ENCODE measurements around the gene CAMKK1. TPM values are rescaled to one million over a fixed set of nuclear protein-coding genes. Genes with fewer than 3 reads are reported as not detected.

The CAMKK1 gene
- 9.6 and 14.4 TPM in 2 replicates for total RNA-seq (2014; rRNA removed; shearing (Covaris generic))

DNA sequence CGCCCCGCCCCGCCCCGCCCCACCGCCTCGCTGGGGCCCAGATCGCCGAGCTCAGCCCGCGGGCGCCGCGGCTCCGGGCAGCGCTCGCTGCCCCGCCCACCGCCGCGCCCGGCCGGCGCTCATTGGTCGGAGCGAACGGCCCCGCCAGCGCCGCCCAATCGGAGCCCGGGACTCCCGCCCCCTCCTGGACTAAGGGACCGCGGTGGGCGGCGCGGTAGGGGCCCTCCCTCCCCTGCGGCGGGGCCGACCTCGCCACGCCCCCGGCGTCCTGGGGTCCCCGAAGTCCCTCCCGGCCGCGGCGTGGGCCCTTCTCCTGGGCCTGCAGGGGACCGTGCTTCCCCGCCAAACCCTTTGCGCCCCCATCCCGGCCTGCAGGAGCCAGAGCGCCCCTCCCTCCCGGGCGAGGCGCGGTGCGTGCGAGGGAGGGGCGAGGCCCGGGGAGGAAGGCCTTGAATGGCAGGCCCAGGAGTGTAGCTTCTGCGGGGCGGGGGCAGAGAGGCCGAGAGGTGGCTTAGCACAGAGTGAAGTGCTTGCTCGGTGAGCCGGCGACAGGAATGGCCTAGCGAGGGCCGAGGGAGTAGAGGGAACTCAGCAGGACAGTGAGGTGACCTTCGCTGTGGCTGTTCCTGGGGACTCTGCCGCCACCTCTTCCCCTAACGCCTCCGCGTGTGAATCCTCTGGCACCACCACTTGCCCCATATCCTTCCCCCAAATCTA lies at the start of gene CAMKK1:
TSS of gene CAMKK1 (minus strand) at position 51 of the 717 bp plus-strand sequence. CDS start 7,366 bp downstream, outside the sequence.
- peak; percentile 93 for DNase-seq (ENCODE audit: low read depth)

GRCh38 chr17:3940965-3941698 lies 48.3 kb upstream of the CAMKK1 start:
- no peak for DNase-seq (ENCODE audit: low read depth)

GRCh38 chr17:3937359-3937758 lies 44.5 kb upstream of the CAMKK1 start:
- no peak for DNase-seq (ENCODE audit: low read depth)

DNA sequence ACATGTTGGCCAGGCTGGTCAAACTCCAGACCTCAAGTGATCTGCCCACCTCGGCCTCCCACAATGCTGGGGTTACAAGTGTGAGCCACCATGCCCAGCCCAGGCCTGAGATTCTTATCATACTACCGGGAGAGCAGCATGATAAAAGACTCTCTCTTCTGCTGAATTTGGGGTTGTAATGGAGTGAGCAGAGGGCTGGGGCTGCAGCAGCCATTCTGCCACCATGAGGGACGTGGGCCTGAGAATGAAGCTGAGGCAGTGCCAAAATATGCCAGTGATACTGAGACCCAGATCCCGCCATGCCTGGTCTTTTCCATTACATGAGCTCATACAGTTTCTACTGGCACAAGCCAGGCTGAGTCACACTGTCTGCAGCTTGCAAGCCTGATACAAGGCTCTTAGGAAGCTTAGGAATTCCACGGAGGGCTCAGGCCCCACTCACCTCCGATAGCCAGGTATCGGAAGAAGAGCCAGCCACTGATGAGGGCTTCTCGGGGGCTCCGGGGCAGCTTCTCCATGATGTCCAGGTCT lies 43.0 kb upstream of the CAMKK1 start:
- DNase-seq (ENCODE audit: low read depth), result peak; percentile 67

DNA sequence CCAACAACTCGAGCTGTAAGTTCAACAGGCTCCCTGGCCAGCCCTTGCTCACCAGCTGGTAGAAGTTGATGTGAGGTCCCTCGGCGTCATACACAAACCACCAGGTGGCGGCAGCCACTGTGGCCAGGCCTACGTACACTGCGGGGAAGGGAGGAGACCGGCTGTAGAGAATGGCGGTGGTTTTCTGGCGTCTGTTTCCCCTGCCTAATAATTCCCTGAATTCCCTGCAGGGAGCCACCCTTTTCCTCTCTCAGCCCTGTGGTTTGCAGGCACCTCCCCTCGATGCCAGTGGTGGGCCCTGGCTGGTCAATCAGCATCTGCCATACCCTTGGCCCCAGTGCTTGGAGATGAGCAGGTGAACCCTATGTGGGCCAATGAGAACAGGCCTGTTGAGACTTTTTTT lies 42.3 kb upstream of the CAMKK1 start:
- peak; percentile 79 for DNase-seq (ENCODE audit: low read depth)

GRCh38 chr17:3929764-3930163 lies 36.9 kb upstream of the CAMKK1 start:
- DNase-seq (ENCODE audit: low read depth), result no peak

- DNase-seq (ENCODE audit: low read depth), result no peak
These were observed 36.3 kb upstream of the CAMKK1 start for GRCh38 chr17:3929181-3929580.

DNA sequence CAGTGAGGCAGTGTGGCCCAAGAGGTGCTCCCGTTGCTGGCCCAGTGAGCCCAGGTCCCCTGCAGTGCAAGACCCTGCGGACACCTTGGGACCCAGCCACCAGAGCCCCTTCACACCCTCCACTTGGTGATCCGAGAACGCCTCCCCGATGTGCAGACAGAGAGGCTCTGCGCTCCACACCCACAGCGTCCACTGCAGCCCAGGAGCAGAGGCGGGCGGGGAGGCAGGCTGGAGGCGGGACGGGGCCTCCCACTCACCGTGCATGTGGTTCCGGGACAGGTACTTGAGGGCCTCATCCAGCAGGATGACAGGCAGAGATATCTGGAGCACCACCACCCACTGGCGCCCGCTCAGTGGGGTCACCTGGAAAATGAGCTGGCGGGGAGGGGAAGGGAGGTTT lies 35.6 kb upstream of the CAMKK1 start:
- DNase-seq (ENCODE audit: low read depth), result no peak

GRCh38 chr17:3927628-3928340 lies 34.9 kb upstream of the CAMKK1 start:
- DNase-seq (ENCODE audit: low read depth), result no peak

DNA sequence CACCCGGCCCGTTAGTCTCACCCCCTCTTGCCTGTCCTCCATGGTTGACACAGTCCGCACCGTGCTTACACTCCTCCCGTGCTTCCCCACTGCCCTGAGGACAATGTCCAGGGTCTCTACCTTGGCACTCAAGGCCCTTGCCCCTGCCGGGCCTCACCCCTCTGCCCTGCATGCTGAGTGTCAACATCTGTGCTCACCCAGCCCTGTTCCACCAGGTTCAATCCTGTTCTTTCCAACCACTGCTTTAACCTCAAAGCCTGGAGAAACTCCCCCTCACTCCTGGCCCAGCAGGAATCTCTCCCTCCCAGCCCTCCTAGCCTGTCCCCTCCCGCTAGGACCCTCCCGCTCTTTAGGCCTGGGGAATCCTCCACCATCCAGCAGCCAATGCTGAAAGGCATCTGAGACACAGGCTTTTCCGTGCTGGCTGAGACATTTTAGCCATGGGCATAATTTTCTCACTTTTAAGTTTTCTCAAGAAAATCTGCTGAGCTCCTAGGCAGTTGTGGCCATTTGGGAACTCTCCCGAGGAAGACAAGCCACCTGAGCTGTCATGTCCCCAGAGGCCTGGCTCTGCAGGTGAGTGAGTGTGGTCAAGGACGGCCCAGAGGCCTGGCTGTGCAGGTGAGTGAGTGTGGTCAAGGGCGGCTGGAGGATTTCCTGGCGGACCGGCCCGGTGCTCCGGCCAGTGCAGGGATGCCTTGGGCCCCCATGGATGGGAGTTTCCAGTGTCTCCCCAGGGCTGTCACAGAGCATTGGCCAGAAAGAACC lies 34.2 kb upstream of the CAMKK1 start:
- DNase-seq (ENCODE audit: low read depth), result no peak

DNA sequence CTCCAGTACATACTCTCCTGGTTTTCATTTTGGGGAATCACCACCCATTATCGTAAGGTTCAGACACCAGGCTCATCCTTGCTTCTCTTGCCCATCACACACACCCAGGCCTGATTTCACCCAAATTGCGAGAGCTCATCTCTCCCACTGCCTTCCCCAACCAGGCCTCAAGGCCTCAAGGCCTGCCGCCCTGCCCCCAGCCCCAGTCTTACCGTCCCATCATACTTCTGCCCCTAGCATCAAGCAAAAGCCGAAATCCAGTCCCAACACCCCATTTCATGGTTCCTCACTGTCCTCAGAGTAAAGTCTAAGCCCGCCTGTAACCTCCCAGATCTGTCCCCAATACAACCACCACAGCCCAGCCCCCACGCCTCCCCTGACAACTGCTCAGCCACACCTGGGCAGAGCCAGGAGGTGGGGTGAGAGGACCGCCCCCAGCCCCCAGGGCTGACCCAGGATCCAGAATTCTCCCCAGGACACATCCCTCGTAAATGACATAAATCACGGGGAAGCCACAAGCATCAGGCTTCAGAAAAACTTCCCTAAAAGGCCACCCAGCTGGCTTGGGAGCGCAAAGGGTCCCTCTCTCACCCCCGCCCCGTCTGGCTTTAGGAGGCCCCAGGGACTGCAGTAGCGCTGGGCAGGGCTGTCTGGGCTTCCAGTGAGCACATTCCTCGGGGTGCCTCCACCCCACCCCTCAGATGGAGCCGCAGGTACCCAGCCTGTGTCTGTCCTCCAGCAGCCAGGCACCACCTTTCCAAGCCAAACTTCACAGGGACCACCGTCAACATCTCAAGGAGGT lies 33.0 kb upstream of the CAMKK1 start:
- DNase-seq (ENCODE audit: low read depth), result no peak

DNA sequence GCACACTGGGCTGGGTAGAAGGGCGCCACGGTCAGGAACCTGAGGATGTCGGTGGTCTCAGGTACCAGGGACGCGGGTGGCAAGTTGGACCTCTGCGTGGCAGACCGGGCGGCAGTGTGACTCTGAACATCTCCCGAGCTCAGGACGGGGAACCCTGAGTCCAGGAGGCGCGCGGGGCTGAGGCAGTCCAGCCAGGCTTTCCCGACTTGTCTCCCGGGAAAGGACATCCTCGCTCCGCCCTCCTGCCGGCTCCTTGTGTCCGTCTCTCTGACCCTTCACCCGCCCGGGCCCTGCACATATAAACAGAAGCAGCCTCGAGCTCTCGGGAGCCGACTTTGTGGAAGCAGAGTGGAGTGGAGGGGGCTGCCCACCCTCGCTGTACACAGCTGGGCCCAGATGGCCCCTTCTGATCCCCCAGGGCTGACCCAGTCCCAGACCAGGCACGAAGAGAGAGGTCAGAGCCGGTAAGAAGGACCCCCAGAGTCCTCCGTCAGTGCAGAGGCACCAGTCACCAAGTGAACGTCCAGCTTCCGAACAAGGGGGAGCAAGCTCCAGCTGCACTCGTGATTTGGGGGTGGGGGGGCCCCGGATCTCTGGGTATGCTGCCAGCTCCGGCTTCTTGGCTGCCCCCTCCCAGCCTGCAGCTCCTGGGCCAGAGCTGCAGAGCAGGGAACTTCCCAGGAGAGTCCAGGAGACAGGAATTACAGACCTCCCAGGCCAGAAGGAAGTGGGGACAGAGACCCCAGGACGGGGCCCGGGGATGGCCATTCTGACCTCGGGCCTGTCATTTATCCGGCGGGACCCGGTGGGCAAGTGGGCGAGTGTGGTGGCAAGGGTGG lies 31.9 kb upstream of the CAMKK1 start:
- DNase-seq (ENCODE audit: low read depth), result no peak

DNA sequence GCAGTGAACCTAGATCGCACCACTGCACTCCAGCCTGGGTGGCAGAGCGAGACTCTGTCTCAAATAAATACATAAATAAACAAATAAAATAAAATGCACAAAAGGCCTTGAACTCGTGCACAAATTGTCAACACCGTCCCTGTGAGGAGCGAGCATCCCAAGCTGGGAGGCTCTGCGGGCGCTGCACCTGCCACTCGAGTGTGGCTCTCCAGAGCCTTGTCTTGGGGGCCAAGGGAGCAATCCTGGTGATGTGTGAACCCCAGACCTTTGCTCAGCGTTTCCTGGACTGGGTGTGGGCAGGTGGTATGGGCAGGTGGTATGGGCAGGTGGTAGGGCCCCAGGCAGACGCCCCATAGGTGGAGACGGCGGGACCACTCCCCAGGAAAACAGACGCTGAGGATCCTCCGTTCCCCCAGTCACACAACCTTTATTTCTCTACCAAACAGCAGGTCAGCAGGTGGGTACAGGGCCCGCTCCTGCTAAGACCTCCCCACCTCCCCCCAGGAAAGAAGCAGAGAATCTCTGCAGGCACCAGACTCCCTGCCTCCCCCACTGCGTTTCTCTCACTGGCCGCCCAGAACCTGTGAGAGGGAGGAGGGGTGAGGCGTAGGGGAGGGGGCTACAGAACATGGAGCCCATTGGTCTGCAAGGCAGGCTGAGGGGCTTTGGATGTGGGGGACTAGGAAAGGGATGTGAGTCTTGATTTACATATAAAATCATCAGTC lies 30.8 kb upstream of the CAMKK1 start:
- DNase-seq (ENCODE audit: low read depth), result no peak

DNA sequence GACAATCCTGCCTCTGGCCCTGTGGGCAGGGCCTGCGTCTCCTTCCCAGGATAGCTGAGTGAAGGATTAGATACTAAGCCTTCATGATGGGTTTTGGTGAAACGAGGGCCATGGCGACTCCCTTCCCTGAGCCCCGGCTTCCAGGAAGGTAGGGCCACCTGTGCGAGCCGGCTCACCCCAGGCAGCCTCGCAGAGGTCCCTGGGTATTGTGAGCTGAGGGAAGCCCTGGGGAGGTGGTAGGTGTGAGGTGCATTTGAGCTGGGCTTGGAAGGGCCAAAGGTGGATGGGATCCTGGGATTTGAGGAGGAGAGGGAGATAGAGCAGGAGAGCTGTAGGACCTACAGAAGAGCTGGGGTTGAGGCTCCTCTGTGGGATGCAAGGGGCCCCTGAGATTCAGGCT lies 29.9 kb upstream of the CAMKK1 start:
- DNase-seq (ENCODE audit: low read depth), result no peak

DNA sequence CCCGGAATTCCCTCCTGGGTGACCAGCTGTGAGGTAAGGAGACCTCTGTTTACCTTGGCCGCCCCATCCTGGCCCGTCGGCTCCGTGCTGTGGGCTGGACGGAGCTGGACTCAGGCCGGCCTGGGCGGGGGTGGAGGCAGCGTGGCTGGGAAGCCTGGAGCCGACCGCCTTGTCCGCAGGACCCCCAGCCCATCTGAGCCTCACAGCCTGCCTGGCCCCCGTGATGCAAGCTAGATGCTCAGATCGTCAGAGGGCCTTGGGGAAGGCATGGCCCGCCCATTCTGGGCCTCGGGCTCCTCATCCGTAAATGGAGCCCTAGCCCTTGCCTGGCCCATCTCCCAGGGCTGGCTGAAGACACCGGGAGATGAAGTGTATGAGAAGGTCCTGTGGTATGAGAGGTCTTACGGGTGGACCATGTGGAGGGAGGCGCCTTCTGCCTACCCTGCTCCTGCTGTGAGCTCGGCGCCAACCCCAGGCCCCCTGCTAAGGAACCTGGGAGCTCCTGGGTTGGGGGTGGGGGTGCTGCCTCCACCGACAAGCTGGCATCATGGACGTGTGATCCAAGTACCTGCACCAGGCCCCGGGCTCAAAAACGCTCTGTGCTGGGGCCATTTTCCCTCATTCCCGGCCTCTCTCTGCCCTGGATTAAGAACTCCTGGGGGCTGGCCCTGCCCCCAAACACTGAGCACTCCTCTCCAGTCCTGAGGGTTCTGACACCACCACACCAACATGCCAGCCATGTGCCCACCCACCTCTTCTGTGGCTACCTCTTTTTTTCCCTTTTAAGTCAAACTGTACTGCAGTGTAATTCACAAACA lies 28.9 kb upstream of the CAMKK1 start:
- DNase-seq (ENCODE audit: low read depth), result no peak

GRCh38 chr17:3921006-3921405 lies 28.2 kb upstream of the CAMKK1 start:
- DNase-seq (ENCODE audit: low read depth), result no peak

GRCh38 chr17:3919123-3919624 lies 26.3 kb upstream of the CAMKK1 start:
- DNase-seq (ENCODE audit: low read depth), result no peak
